ENCODE measurements around the gene IMMP2L.
A peak's percentile ranks its signal among the peaks of the same experiment; 100 is the strongest.
"Not testable (repeated sequence)": the region's sequence is repeated elsewhere in the genome, so short reads cannot be mapped to it uniquely, and the experiment has no call there.

IMMP2L gene
- 9.8 to 14.0 (median 12.4) reads per million in 4 donors for total RNA-seq

- DNase-seq: peak; percentile 77 to 86 (median 84)
Observed at GRCh38 chr7:111561904-111562732, at the start of gene IMMP2L. TSS of gene IMMP2L (minus strand) at chr7:111562492.

GRCh38 chr7:111609483-111610254 lies 47.4 kb upstream of the IMMP2L start:
- DNase-seq: not testable (repeated sequence)

GRCh38 chr7:111607621-111608020 lies 45.3 kb upstream of the IMMP2L start:
- DNase-seq: no peak

GRCh38 chr7:111605246-111605645 lies 43.0 kb upstream of the IMMP2L start:
- DNase-seq: no peak

- no peak for DNase-seq
Observed at GRCh38 chr7:111600091-111600490, 37.8 kb upstream of the IMMP2L start.

- no peak for DNase-seq
Observed at GRCh38 chr7:111595780-111596179, 33.5 kb upstream of the IMMP2L start.

GRCh38 chr7:111594602-111595001 lies 32.3 kb upstream of the IMMP2L start:
- DNase-seq: no peak

GRCh38 chr7:111593343-111593742 lies 31.1 kb upstream of the IMMP2L start:
- no peak for DNase-seq

GRCh38 chr7:111588065-111588433 lies 25.8 kb upstream of the IMMP2L start:
- DNase-seq: no peak

GRCh38 chr7:111587410-111588064 lies 25.2 kb upstream of the IMMP2L start:
- no peak for DNase-seq

GRCh38 chr7:111586711-111587409 lies 24.6 kb upstream of the IMMP2L start:
- no peak for DNase-seq

- DNase-seq: not testable (repeated sequence)
Observed at GRCh38 chr7:111581784-111582488, 19.6 kb upstream of the IMMP2L start.

GRCh38 chr7:111581207-111581606 lies 18.9 kb upstream of the IMMP2L start:
- DNase-seq: not testable (repeated sequence)

GRCh38 chr7:111578754-111579153 lies 16.5 kb upstream of the IMMP2L start:
- DNase-seq: no peak

- DNase-seq: no peak
Observed at GRCh38 chr7:111571720-111572119, 9.4 kb upstream of the IMMP2L start.

- no peak for DNase-seq
Observed at GRCh38 chr7:111568870-111569462, 6.7 kb upstream of the IMMP2L start.

GRCh38 chr7:111568419-111568818 lies 6.1 kb upstream of the IMMP2L start:
- no peak for DNase-seq

GRCh38 chr7:111564078-111564477 lies 1.8 kb upstream of the IMMP2L start:
- no peak for DNase-seq

GRCh38 chr7:111561654-111561903 lies 713 bp downstream of the IMMP2L start:
- DNase-seq: no peak

- no peak for DNase-seq
Observed at GRCh38 chr7:111560773-111561653, 1.3 kb downstream of the IMMP2L start.

GRCh38 chr7:111558991-111559390 lies 3.3 kb downstream of the IMMP2L start:
- DNase-seq: no peak

All from T-helper 1 cell (primary cell).